ENCODE data around the gene MCTP1. TPM values are rescaled to one million over a fixed set of nuclear protein-coding genes. Genes with fewer than 3 reads are reported as not detected.

Gene MCTP1
- total and polyA plus RNA-seq, 2 donors from 2014 or later: 1.4 to 19.3 TPM

GRCh38 chr5:95027151-95027721, 257.7 kb downstream of the MCTP1 start:
- peak in 1 of 5 donors; percentile 7 for DNase-seq
- H3K9ac ChIP-seq (ENCODE audit: low read length in 3 of 3): no peak overlapping the region
- intact Hi-C loops (cut with DNase I): no loop called here
- no peaks in the 10 kb centered on the region for H3K9me3 ChIP-seq (ENCODE audit: control insufficient read depth in 2 of 3, insufficient read depth in 1 of 3, low read length in 3 of 3)
- FAIRE-seq: no peak
- H3K4me3 ChIP-seq (ENCODE audit: low read length in 3 of 3): no peak overlapping the region
- no peaks in the 10 kb centered on the region for H3K4me1 ChIP-seq (ENCODE audit: control insufficient read depth in 2 of 3, insufficient read depth in 2 of 3, low read depth in 1 of 3, low read length in 3 of 3)
- TF ChIP-seq CTCF (IDR thresholded peaks at IDR 0.05; ENCODE audit: borderline replicate concordance, extremely low read depth, insufficient read depth): no peak
- no peaks in the 10 kb centered on the region for H3K36me3 ChIP-seq (ENCODE audit: control insufficient read depth in 2 of 3, insufficient read depth in 3 of 3, low read length in 3 of 3)
- no peaks in the 10 kb centered on the region for H3K27me3 ChIP-seq (ENCODE audit: control insufficient read depth, insufficient read depth, low read length)
- H3K27ac ChIP-seq (ENCODE audit: low read depth in 2 of 2, low read length in 2 of 2): no peak overlapping the region

- TF ChIP-seq CTCF (IDR thresholded peaks at IDR 0.05; ENCODE audit: borderline replicate concordance, extremely low read depth, insufficient read depth): no peak
- H3K27me3 ChIP-seq (ENCODE audit: control insufficient read depth, insufficient read depth, low read length): no peaks in the 10 kb centered on the region
- no peak overlapping the region for H3K27ac ChIP-seq (ENCODE audit: low read depth in 2 of 2, low read length in 2 of 2)
- H3K9me3 ChIP-seq (ENCODE audit: control insufficient read depth in 2 of 3, insufficient read depth in 1 of 3, low read length in 3 of 3): no peaks in the 10 kb centered on the region
- H3K4me3 ChIP-seq (ENCODE audit: low read length in 3 of 3): no peak overlapping the region
- intact Hi-C loops (cut with DNase I): no loop called here
- FAIRE-seq (no peak), DNase-seq (no peak)
- H3K36me3 ChIP-seq (ENCODE audit: control insufficient read depth in 2 of 3, insufficient read depth in 3 of 3, low read length in 3 of 3): no peaks in the 10 kb centered on the region
- no peak overlapping the region for H3K9ac ChIP-seq (ENCODE audit: low read length in 3 of 3)
- no peaks in the 10 kb centered on the region for H3K4me1 ChIP-seq (ENCODE audit: control insufficient read depth in 2 of 3, insufficient read depth in 2 of 3, low read depth in 1 of 3, low read length in 3 of 3)
These were observed 258.2 kb downstream of the MCTP1 start for GRCh38 chr5:95026718-95027117.

GRCh38 chr5:95022967-95023695, 261.8 kb downstream of the MCTP1 start:
- no peak overlapping the region for H3K4me3 ChIP-seq (ENCODE audit: low read length in 3 of 3)
- peak in 2 of 5 donors; percentile 9 to 23 for DNase-seq
- H3K27ac ChIP-seq (ENCODE audit: low read depth in 2 of 2, low read length in 2 of 2): no peak overlapping the region
- H3K27me3 ChIP-seq (ENCODE audit: control insufficient read depth, insufficient read depth, low read length): no peaks in the 10 kb centered on the region
- H3K9ac ChIP-seq (ENCODE audit: low read length in 3 of 3): no peak overlapping the region
- no peak for TF ChIP-seq CTCF (IDR thresholded peaks at IDR 0.05; ENCODE audit: borderline replicate concordance, extremely low read depth, insufficient read depth)
- FAIRE-seq: no peak
- no peaks in the 10 kb centered on the region for H3K9me3 ChIP-seq (ENCODE audit: control insufficient read depth in 2 of 3, insufficient read depth in 1 of 3, low read length in 3 of 3)
- no peaks in the 10 kb centered on the region for H3K36me3 ChIP-seq (ENCODE audit: control insufficient read depth in 2 of 3, insufficient read depth in 3 of 3, low read length in 3 of 3)
- no peaks in the 10 kb centered on the region for H3K4me1 ChIP-seq (ENCODE audit: control insufficient read depth in 2 of 3, insufficient read depth in 2 of 3, low read depth in 1 of 3, low read length in 3 of 3)
- intact Hi-C loops (cut with DNase I): no loop called here

All from kidney (tissue), 14 donors.